Measurements from ENCODE around the gene ZBP1.

Gene ZBP1

GRCh38 chr20:57570920-57571319 is 49.3 kb downstream of the ZBP1 start:
- H3K27me3 ChIP-seq (replicated peaks in 2 of 5; ENCODE audit: control insufficient read depth in 4 of 5, insufficient read depth in 5 of 5, low read length in 4 of 5): peaks cover 2 to 66% (median 9%) of the 10 kb centered on the region in 5 experiments
- no peak for DNase-seq
- no peaks in the 10 kb centered on the region for H3K36me3 ChIP-seq (ENCODE audit: control insufficient read depth in 4 of 4, insufficient read depth in 4 of 4, low read length in 3 of 4)
- H3K4me3 ChIP-seq (ENCODE audit: control insufficient read depth in 1 of 7, extremely low read depth in 1 of 7, insufficient read depth in 4 of 7, low read depth in 2 of 7, low read length in 6 of 7): no peak overlapping the region
- H3K9me3 ChIP-seq (ENCODE audit: control extremely low read depth in 1 of 5, control insufficient read depth in 4 of 5, insufficient read depth in 2 of 5, low read depth in 1 of 5, low read length in 4 of 5): peaks cover 0 to 4% (median 0%) of the 10 kb centered on the region in 5 experiments
- 97% methylated on average over 5 of the region's 8 CpGs for WGBS (ENCODE audit: insufficient coverage)
- CTCF ChIA-PET: no interaction called here
- POLR2A ChIA-PET: no interaction called here
- H3K4me1 ChIP-seq (ENCODE audit: control extremely low read depth in 1 of 4, control insufficient read depth in 4 of 4, insufficient read depth in 4 of 4, low read length in 3 of 4): no peaks in the 10 kb centered on the region
- H3K27ac ChIP-seq (ENCODE audit: insufficient read depth in 1 of 2, low read depth in 1 of 2, low read length in 2 of 2, poor library complexity in 1 of 2, severe bottlenecking in 2 of 2): no peak overlapping the region

GRCh38 chr20:57570145-57570850 is 49.9 kb downstream of the ZBP1 start:
- no peak for DNase-seq

GRCh38 chr20:57568960-57569359 is 51.3 kb downstream of the ZBP1 start:
- WGBS (ENCODE audit: insufficient coverage): 88% methylated on average over 8 of the region's 12 CpGs

More at GRCh38 chr20:57570145-57570850, 49.9 kb downstream of the ZBP1 start:
- Histone ChIP-seq H3K9me3 (ENCODE audit: control extremely low read depth in 1 of 5, control insufficient read depth in 4 of 5, insufficient read depth in 2 of 5, low read depth in 1 of 5, low read length in 4 of 5) (no peaks in the 10 kb centered on the region), H3K27ac (ENCODE audit: insufficient read depth in 1 of 2, low read depth in 1 of 2, low read length in 2 of 2, poor library complexity in 1 of 2, severe bottlenecking in 2 of 2) (no peak overlapping the region), H3K27me3 (replicated peaks in 2 of 5; ENCODE audit: control insufficient read depth in 4 of 5, insufficient read depth in 5 of 5, low read length in 4 of 5) (peaks cover 2 to 65% (median 11%) of the 10 kb centered on the region in 5 experiments), H3K4me1 (ENCODE audit: control extremely low read depth in 1 of 4, control insufficient read depth in 4 of 4, insufficient read depth in 4 of 4, low read length in 3 of 4) (no peaks in the 10 kb centered on the region), H3K36me3 (ENCODE audit: control insufficient read depth in 4 of 4, insufficient read depth in 4 of 4, low read length in 3 of 4) (no peaks in the 10 kb centered on the region), H3K4me3 (ENCODE audit: control insufficient read depth in 1 of 7, extremely low read depth in 1 of 7, insufficient read depth in 4 of 7, low read depth in 2 of 7, low read length in 6 of 7) (no peak overlapping the region)
- ChIA-PET CTCF (interaction anchor here (1.2 to 1.4 kb wide), 3 partner anchors 24 to 641 kb away, joined by 3 to 4 read pairs (median 3); no protein-coding TSS in a partner anchor), POLR2A (no interaction called here)
- WGBS (ENCODE audit: insufficient coverage): 88% methylated on average over 18 of the region's 20 CpGs

GRCh38 chr20:57568088-57568896 is 51.9 kb downstream of the ZBP1 start:
- H3K27me3 ChIP-seq (replicated peaks in 2 of 5; ENCODE audit: control insufficient read depth in 4 of 5, insufficient read depth in 5 of 5, low read length in 4 of 5): peaks cover 0 to 53% (median 11%) of the 10 kb centered on the region in 5 experiments
- ChIA-PET POLR2A (no interaction called here), CTCF (interaction anchor here (1.5 kb wide), 1 partner anchor 15 kb away, joined by 4 read pairs; no protein-coding TSS in a partner anchor)
- no peak for DNase-seq
- no peaks in the 10 kb centered on the region for H3K4me1 ChIP-seq (ENCODE audit: control extremely low read depth in 1 of 4, control insufficient read depth in 4 of 4, insufficient read depth in 4 of 4, low read length in 3 of 4)
- H3K9me3 ChIP-seq (ENCODE audit: control extremely low read depth in 1 of 5, control insufficient read depth in 4 of 5, insufficient read depth in 2 of 5, low read depth in 1 of 5, low read length in 4 of 5): peaks cover 0 to 2% (median 0%) of the 10 kb centered on the region in 5 experiments
- no peak overlapping the region for H3K27ac ChIP-seq (ENCODE audit: insufficient read depth in 1 of 2, low read depth in 1 of 2, low read length in 2 of 2, poor library complexity in 1 of 2, severe bottlenecking in 2 of 2)
- H3K4me3 ChIP-seq (ENCODE audit: control insufficient read depth in 1 of 7, extremely low read depth in 1 of 7, insufficient read depth in 4 of 7, low read depth in 2 of 7, low read length in 6 of 7): no peak overlapping the region
- no peaks in the 10 kb centered on the region for H3K36me3 ChIP-seq (ENCODE audit: control insufficient read depth in 4 of 4, insufficient read depth in 4 of 4, low read length in 3 of 4)
- whole genome bisulfite sequencing (ENCODE audit: insufficient coverage): 80% methylated on average over 11 of the region's 13 CpGs

More at GRCh38 chr20:57568960-57569359, 51.3 kb downstream of the ZBP1 start:
- no peaks in the 10 kb centered on the region for H3K36me3 ChIP-seq (ENCODE audit: control insufficient read depth in 4 of 4, insufficient read depth in 4 of 4, low read length in 3 of 4)
- CTCF ChIA-PET: interaction anchor here (1.2 to 1.4 kb wide), 2 partner anchors 26 to 642 kb away, joined by 3 to 4 read pairs; no protein-coding TSS in a partner anchor
- POLR2A ChIA-PET: no interaction called here
- H3K27ac ChIP-seq (ENCODE audit: insufficient read depth in 1 of 2, low read depth in 1 of 2, low read length in 2 of 2, poor library complexity in 1 of 2, severe bottlenecking in 2 of 2): no peak overlapping the region
- H3K27me3 ChIP-seq (replicated peaks in 2 of 5; ENCODE audit: control insufficient read depth in 4 of 5, insufficient read depth in 5 of 5, low read length in 4 of 5): peaks cover 0 to 60% (median 11%) of the 10 kb centered on the region in 5 experiments
- DNase-seq: no peak
- no peaks in the 10 kb centered on the region for H3K4me1 ChIP-seq (ENCODE audit: control extremely low read depth in 1 of 4, control insufficient read depth in 4 of 4, insufficient read depth in 4 of 4, low read length in 3 of 4)
- peaks cover 0 to 2% (median 0%) of the 10 kb centered on the region in 5 experiments for H3K9me3 ChIP-seq (ENCODE audit: control extremely low read depth in 1 of 5, control insufficient read depth in 4 of 5, insufficient read depth in 2 of 5, low read depth in 1 of 5, low read length in 4 of 5)
- H3K4me3 ChIP-seq (ENCODE audit: control insufficient read depth in 1 of 7, extremely low read depth in 1 of 7, insufficient read depth in 4 of 7, low read depth in 2 of 7, low read length in 6 of 7): no peak overlapping the region

GRCh38 chr20:57567471-57568079 is 52.7 kb downstream of the ZBP1 start:
- ChIA-PET CTCF (interaction anchor here (1.5 kb wide), 1 partner anchor 15 kb away, joined by 4 read pairs; no protein-coding TSS in a partner anchor), POLR2A (no interaction called here)
- no peak overlapping the region for H3K4me3 ChIP-seq (ENCODE audit: control insufficient read depth in 1 of 7, extremely low read depth in 1 of 7, insufficient read depth in 4 of 7, low read depth in 2 of 7, low read length in 6 of 7)
- peaks cover 0 to 2% (median 0%) of the 10 kb centered on the region in 5 experiments for H3K9me3 ChIP-seq (ENCODE audit: control extremely low read depth in 1 of 5, control insufficient read depth in 4 of 5, insufficient read depth in 2 of 5, low read depth in 1 of 5, low read length in 4 of 5)
- H3K4me1 ChIP-seq (ENCODE audit: control extremely low read depth in 1 of 4, control insufficient read depth in 4 of 4, insufficient read depth in 4 of 4, low read length in 3 of 4): no peaks in the 10 kb centered on the region
- peaks cover 0 to 49% (median 8%) of the 10 kb centered on the region in 5 experiments for H3K27me3 ChIP-seq (replicated peaks in 2 of 5; ENCODE audit: control insufficient read depth in 4 of 5, insufficient read depth in 5 of 5, low read length in 4 of 5)
- H3K36me3 ChIP-seq (ENCODE audit: control insufficient read depth in 4 of 4, insufficient read depth in 4 of 4, low read length in 3 of 4): no peaks in the 10 kb centered on the region
- DNase-seq: no peak
- 82% methylated on average over 6 of the region's 9 CpGs for WGBS (ENCODE audit: insufficient coverage)
- H3K27ac ChIP-seq (ENCODE audit: insufficient read depth in 1 of 2, low read depth in 1 of 2, low read length in 2 of 2, poor library complexity in 1 of 2, severe bottlenecking in 2 of 2): no peak overlapping the region

- CTCF ChIA-PET: interaction anchor here (1.5 kb wide), 1 partner anchor 16 kb away, joined by 4 read pairs; no protein-coding TSS in a partner anchor
- POLR2A ChIA-PET: no interaction called here
Measured at GRCh38 chr20:57566803-57567459, 53.3 kb downstream of the ZBP1 start.

More at GRCh38 chr20:57566803-57567459, 53.3 kb downstream of the ZBP1 start:
- 63% methylated on average over 10 of the region's 10 CpGs for WGBS (ENCODE audit: insufficient coverage)
- Histone ChIP-seq H3K36me3 (ENCODE audit: control insufficient read depth in 4 of 4, insufficient read depth in 4 of 4, low read length in 3 of 4) (no peaks in the 10 kb centered on the region), H3K27me3 (replicated peaks in 2 of 5; ENCODE audit: control insufficient read depth in 4 of 5, insufficient read depth in 5 of 5, low read length in 4 of 5) (peaks cover 0 to 47% (median 5%) of the 10 kb centered on the region in 5 experiments), H3K9me3 (ENCODE audit: control extremely low read depth in 1 of 5, control insufficient read depth in 4 of 5, insufficient read depth in 2 of 5, low read depth in 1 of 5, low read length in 4 of 5) (peaks cover 0 to 2% (median 0%) of the 10 kb centered on the region in 5 experiments), H3K27ac (ENCODE audit: insufficient read depth in 1 of 2, low read depth in 1 of 2, low read length in 2 of 2, poor library complexity in 1 of 2, severe bottlenecking in 2 of 2) (no peak overlapping the region), H3K4me1 (ENCODE audit: control extremely low read depth in 1 of 4, control insufficient read depth in 4 of 4, insufficient read depth in 4 of 4, low read length in 3 of 4) (no peaks in the 10 kb centered on the region), H3K4me3 (ENCODE audit: control insufficient read depth in 1 of 7, extremely low read depth in 1 of 7, insufficient read depth in 4 of 7, low read depth in 2 of 7, low read length in 6 of 7) (no peak overlapping the region)
- no peak for DNase-seq

Data from common myeloid progenitor, CD34-positive (primary cell).